NCI-H2107 treated with DMSO at 0.1 percent for 48 hours (cell line): ENCODE data around the gene H2BK1.

ENCODE experiments used
- DNase-seq: peaks from one replicate; lab custom pipeline; 2025; ENCODE audit not compliant: unreplicated experiment; lab: John Stamatoyannopoulos, UW

The H2BK1 gene

GRCh38 chr7:151232917-151233701 is 22.8 kb upstream of the H2BK1 start:
- no peak for DNase-seq

- DNase-seq: peak; percentile 43
These were observed 22.0 kb upstream of the H2BK1 start, which contains the start of gene CHPF2 for GRCh38 chr7:151232091-151232916. Gene CHPF2, plus strand, starts transcription at chr7:151232483. Its CDS starts 1,529 bp downstream, at chr7:151234012.

- no peak for DNase-seq
These were observed 20.8 kb upstream of the H2BK1 start for GRCh38 chr7:151231080-151231479.

GRCh38 chr7:151229249-151229648 is 19.0 kb upstream of the H2BK1 start:
- no peak for DNase-seq

GRCh38 chr7:151228024-151228866 is 18.0 kb upstream of the H2BK1 start:
- no peak for DNase-seq

- DNase-seq: peak; percentile 97
These were observed 16.8 kb upstream of the H2BK1 start, which contains the start of gene ABCF2 for GRCh38 chr7:151226875-151227782. Gene ABCF2, minus strand, starts transcription at chr7:151227205. Its CDS starts 747 bp downstream, at chr7:151226458.

- no peak for DNase-seq
These were observed 16.2 kb upstream of the H2BK1 start for GRCh38 chr7:151226560-151226874.

GRCh38 chr7:151225948-151226510 is 15.7 kb upstream of the H2BK1 start:
- no peak for DNase-seq

- DNase-seq: no peak
These were observed 13.4 kb upstream of the H2BK1 start for GRCh38 chr7:151223728-151224127.

GRCh38 chr7:151218170-151218569 is 7.9 kb upstream of the H2BK1 start:
- DNase-seq: no peak

GRCh38 chr7:151215396-151215795 is 5.1 kb upstream of the H2BK1 start:
- DNase-seq: no peak

GRCh38 chr7:151213826-151214225 is 3.5 kb upstream of the H2BK1 start:
- DNase-seq: no peak

- no peak for DNase-seq
These were observed 2.3 kb upstream of the H2BK1 start for GRCh38 chr7:151212626-151213025.

GRCh38 chr7:151211155-151211772 is 976 bp upstream of the H2BK1 start:
- DNase-seq: no peak

GRCh38 chr7:151209588-151209987 is 700 bp downstream of the H2BK1 start:
- no peak for DNase-seq

GRCh38 chr7:151208253-151208862 is 1.9 kb downstream of the H2BK1 start:
- DNase-seq: no peak

GRCh38 chr7:151207804-151208203 is 2.5 kb downstream of the H2BK1 start:
- DNase-seq: no peak

- DNase-seq: no peak
These were observed 3.0 kb downstream of the H2BK1 start for GRCh38 chr7:151207315-151207714.

GRCh38 chr7:151206914-151207313 is 3.4 kb downstream of the H2BK1 start:
- DNase-seq: no peak
